Stimulated activated naive B cell treated with anti-CD40 and anti-IgM and Interleukin-4, amounts not matched to agents 10 μg/mL and 1 μg/mL and 100 μg/mL, for 72 hours (primary cell): Measurements from ENCODE around the gene CAMK2N1.
A peak's percentile ranks its signal among the peaks of the same experiment; 100 is the strongest.
"Not testable (repeated sequence)": the region's sequence is repeated elsewhere in the genome, so short reads cannot be mapped to it uniquely, and the experiment has no call there.

Experiments used
- ATAC-seq, 2 donors: fragments of 150-1000 bp; cut with Tn5 transposase; replicated peaks; 2 replicates each; pipeline ENCODE4 v1.10.0; 2021; ENCODE audit warnings: moderate library complexity in 1 of 2
- DNase-seq: peaks from one replicate; pipeline ENCODE4 v3.0.0; 2021
- H3K27ac Mint-ChIP-seq: one replicate; pipeline ENCODE4 v1.8.0; 2022; ENCODE audit warnings: mild to moderate bottlenecking, mixed read lengths
- H3K27me3 Mint-ChIP-seq, 2 donors: one replicate each; pipeline ENCODE4 v1.8.0; 2022; ENCODE audit warnings: mixed read lengths in 2 of 2
- H3K36me3 Mint-ChIP-seq, 2 donors: one replicate each; pipeline ENCODE4 v1.8.0; 2022; ENCODE audit warnings: mixed read lengths in 2 of 2, mild to moderate bottlenecking in 1 of 2
- H3K4me1 Mint-ChIP-seq, 2 donors: one replicate each; pipeline ENCODE4 v1.8.0; 2022; ENCODE audit warnings: mixed read lengths in 2 of 2, mild to moderate bottlenecking in 1 of 2
- H3K4me3 Mint-ChIP-seq, 2 donors: one replicate each; pipeline ENCODE4 v1.8.0; 2022; ENCODE audit warnings: mild to moderate bottlenecking in 2 of 2, mixed read lengths in 2 of 2, moderate library complexity in 1 of 2
- H3K9me3 Mint-ChIP-seq, 2 donors: one replicate each; pipeline ENCODE4 v1.8.0; 2022; ENCODE audit warnings: mixed read lengths in 2 of 2, mild to moderate bottlenecking in 1 of 2

The CAMK2N1 gene

GRCh38 chr1:20485527-20486456 is at the start of gene CAMK2N1:
CAMK2N1 (minus strand) TSS chr1:20486210; CDS start chr1:20485379, 831 bp downstream.
- Mint-ChIP-seq H3K9me3 (no peaks in the 10 kb centered on the region), H3K4me1 (peaks cover 15 to 27% of the 10 kb centered on the region in 2 donors), H3K36me3 (peaks cover 0 to 3% of the 10 kb centered on the region in 2 donors), H3K4me3 (peak within 1 kb of the TSS; percentile 83 to 90), H3K27ac (peak within 1 kb of the TSS; percentile 88), H3K27me3 (peaks cover 68 to 86% of the 10 kb centered on the region in 2 donors)
- DNase-seq (no peak), ATAC-seq (peak; percentile 55 to 61)

GRCh38 chr1:20534659-20535417 is 48.8 kb upstream of the CAMK2N1 start:
- Mint-ChIP-seq H3K9me3 (no peaks in the 10 kb centered on the region), H3K27me3 (peaks cover 44 to 60% of the 10 kb centered on the region in 2 donors), H3K4me1 (no peaks in the 10 kb centered on the region), H3K27ac (no peak overlapping the region), H3K36me3 (no peaks in the 10 kb centered on the region), H3K4me3 (no peak overlapping the region)
- ATAC-seq, result no peak
- no peak for DNase-seq

- Mint-ChIP-seq H3K9me3 (no peaks in the 10 kb centered on the region), H3K36me3 (no peaks in the 10 kb centered on the region), H3K4me1 (no peaks in the 10 kb centered on the region), H3K27ac (no peak overlapping the region), H3K27me3 (peaks cover 48 to 64% of the 10 kb centered on the region in 2 donors), H3K4me3 (no peak overlapping the region)
- DNase-seq, result no peak
- ATAC-seq, result no peak
These were observed 47.6 kb upstream of the CAMK2N1 start for GRCh38 chr1:20533635-20534034.

GRCh38 chr1:20530901-20531300 is 44.9 kb upstream of the CAMK2N1 start:
- no peak for ATAC-seq
- Mint-ChIP-seq H3K4me1 (no peaks in the 10 kb centered on the region), H3K4me3 (no peak overlapping the region), H3K9me3 (no peaks in the 10 kb centered on the region), H3K27me3 (peaks cover 57 to 81% of the 10 kb centered on the region in 2 donors), H3K27ac (no peak overlapping the region), H3K36me3 (no peaks in the 10 kb centered on the region)
- DNase-seq, result no peak

GRCh38 chr1:20530306-20530705 is 44.3 kb upstream of the CAMK2N1 start:
- H3K4me1 Mint-ChIP-seq, result no peaks in the 10 kb centered on the region
- H3K27me3 Mint-ChIP-seq, result peaks cover 56 to 79% of the 10 kb centered on the region in 2 donors
- H3K36me3 Mint-ChIP-seq, result no peaks in the 10 kb centered on the region
- H3K9me3 Mint-ChIP-seq, result no peaks in the 10 kb centered on the region
- H3K4me3 Mint-ChIP-seq, result no peak overlapping the region
- DNase-seq (no peak), ATAC-seq (no peak)
- no peak overlapping the region for H3K27ac Mint-ChIP-seq

- H3K27ac Mint-ChIP-seq, result no peak overlapping the region
- ATAC-seq (no peak), DNase-seq (no peak)
- H3K4me3 Mint-ChIP-seq, result no peak overlapping the region
- H3K27me3 Mint-ChIP-seq, result peaks cover 37 to 60% of the 10 kb centered on the region in 2 donors
- no peaks in the 10 kb centered on the region for H3K36me3 Mint-ChIP-seq
- H3K4me1 Mint-ChIP-seq, result no peaks in the 10 kb centered on the region
- H3K9me3 Mint-ChIP-seq, result no peaks in the 10 kb centered on the region
These were observed 42.2 kb upstream of the CAMK2N1 start for GRCh38 chr1:20528221-20528620.

- H3K4me1 Mint-ChIP-seq, result peaks cover 2 to 6% of the 10 kb centered on the region in 2 donors
- no peak for DNase-seq
- no peak for ATAC-seq
- H3K27me3 Mint-ChIP-seq, result peaks cover 28 to 60% of the 10 kb centered on the region in 2 donors
- no peak overlapping the region for H3K27ac Mint-ChIP-seq
- H3K4me3 Mint-ChIP-seq, result no peak overlapping the region
- no peaks in the 10 kb centered on the region for H3K36me3 Mint-ChIP-seq
- no peaks in the 10 kb centered on the region for H3K9me3 Mint-ChIP-seq
These were observed 40.3 kb upstream of the CAMK2N1 start for GRCh38 chr1:20526267-20526666.

DNA sequence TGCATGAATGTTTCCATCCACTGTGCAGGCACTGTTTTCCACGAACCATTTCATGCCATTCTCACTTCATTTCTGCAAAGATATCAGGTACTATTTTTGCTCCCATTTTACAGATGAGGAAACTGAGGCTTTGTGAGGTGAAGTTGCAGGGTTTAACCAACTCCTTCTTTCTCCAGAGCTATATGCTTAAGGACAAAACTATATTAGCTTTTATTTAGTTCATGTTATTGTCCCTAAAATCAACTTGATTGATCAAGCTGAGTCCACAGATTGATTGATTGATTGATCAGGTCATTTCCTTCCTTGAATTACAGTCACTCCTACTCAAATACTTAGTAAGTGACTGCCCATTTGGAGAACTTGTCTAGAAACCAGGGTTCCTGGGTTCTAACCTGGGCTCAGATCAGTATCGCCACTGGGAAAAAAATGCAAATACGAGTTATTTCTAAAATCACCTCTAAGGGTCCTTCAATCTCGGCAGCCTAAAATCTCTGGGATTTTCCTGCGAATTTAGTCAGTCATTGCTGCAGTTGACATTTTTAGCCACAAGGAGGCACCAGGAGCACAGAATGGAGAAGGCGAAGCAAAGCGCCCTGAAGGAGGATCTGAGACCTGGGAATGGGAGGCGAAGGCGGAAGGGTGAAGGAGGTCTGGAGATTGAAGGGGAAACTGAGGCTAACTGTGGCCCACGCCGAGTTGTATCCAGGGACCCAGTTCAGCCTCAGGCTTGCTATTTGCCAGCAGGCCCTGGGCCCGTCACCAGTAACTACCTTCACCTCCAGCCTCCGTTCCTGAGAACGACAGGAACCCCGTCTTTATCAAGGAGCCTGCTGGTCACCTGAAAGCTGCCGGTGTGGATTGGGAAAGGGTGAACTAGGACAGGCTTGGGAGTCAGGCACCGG is 36.2 kb upstream of the CAMK2N1 start:
- Mint-ChIP-seq H3K9me3 (no peaks in the 10 kb centered on the region), H3K4me3 (no peak overlapping the region), H3K36me3 (no peaks in the 10 kb centered on the region), H3K27me3 (peaks cover 3 to 37% of the 10 kb centered on the region in 2 donors), H3K4me1 (peaks cover 2 to 6% of the 10 kb centered on the region in 2 donors), H3K27ac (no peak overlapping the region)
- peak; percentile 41 for DNase-seq
- ATAC-seq, result peak; percentile 31 to 34

DNA sequence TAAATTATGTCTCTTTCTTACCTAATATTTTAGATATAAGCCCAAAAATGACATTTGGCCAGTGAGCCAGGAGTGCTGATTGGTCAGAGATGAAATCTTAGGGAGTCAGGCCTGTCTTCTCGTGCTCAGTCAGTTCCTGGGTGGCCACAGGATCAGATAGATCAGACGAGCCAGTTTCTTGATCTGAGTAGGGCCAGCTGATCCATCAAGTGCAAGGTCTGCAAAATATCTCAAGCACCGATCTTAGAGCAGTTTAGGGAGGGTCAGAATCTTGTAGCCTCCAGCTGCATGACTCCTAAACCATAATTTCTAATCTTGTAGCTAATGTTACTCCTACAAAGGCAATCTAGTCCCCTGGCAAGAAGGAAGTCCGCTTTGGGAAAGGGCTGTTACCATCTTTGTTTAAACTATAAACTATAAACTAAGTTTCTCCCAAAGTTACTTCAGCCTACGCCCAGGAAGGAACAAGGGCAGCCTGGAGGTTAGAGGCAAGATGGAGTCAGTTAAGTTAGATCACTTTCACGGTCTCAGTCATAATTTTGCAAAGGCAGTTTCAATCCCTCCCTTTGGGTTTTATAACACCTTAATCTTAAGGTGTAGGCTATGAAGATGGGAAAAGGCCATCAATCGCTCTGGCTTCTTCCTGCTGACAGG is 33.7 kb upstream of the CAMK2N1 start:
- not testable (repeated sequence) for H3K27ac Mint-ChIP-seq, H3K36me3 Mint-ChIP-seq, H3K9me3 Mint-ChIP-seq, H3K4me1 Mint-ChIP-seq, H3K4me3 Mint-ChIP-seq, DNase-seq, ATAC-seq
- H3K27me3 Mint-ChIP-seq, result peaks cover 9 to 39% of the 10 kb centered on the region in 2 donors

DNA sequence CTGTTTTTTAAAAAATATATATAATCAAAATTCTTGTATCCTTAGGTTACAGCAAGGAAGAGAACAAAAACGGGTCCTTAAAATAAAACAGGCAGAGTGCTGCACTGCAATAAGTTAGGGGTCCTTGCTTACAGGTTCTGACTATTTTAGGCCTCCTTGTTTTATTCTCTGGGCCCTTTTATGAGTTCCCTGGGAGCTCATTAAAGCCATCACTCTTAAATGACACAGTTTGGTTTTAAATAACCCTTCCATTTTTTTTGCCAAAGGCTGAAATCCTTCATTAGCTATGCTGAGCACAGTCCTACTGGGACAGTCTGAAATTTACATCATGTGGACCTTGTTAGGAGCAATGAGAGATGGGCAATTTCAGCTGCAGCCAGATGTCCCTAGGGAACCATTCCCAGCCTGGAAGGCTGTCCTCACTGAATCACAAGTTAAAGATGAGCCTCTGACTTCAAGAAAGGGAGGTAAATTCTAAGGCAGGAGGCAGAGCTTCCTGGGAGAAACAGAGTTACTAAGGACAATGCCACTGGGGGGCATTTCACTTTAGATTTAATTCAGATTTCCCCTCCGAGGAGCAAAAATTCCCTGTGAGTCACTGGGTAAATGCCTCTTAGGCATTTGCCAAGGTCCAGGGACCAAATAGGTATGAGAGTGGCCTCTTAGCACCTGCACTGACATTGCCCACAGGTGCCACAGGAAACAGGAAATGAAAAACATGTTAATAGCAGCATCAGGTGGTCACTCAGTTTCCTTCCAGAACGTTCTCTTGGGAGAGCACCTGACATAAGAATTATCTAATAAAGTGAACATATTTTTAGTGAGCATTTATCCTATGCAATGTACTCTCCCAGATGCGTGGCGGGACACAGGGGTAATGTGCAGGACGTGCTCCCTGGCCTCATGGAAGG is 25.8 kb upstream of the CAMK2N1 start:
- ATAC-seq (no peak), DNase-seq (no peak)
- H3K27ac Mint-ChIP-seq, result no peak overlapping the region
- peaks cover 6 to 12% of the 10 kb centered on the region in 2 donors for H3K4me1 Mint-ChIP-seq
- H3K9me3 Mint-ChIP-seq, result no peaks in the 10 kb centered on the region
- H3K27me3 Mint-ChIP-seq, result peaks cover 23 to 34% of the 10 kb centered on the region in 2 donors
- peaks cover 2 to 4% of the 10 kb centered on the region in 2 donors for H3K36me3 Mint-ChIP-seq
- no peak overlapping the region for H3K4me3 Mint-ChIP-seq

- no peaks in the 10 kb centered on the region for H3K9me3 Mint-ChIP-seq
- H3K4me3 Mint-ChIP-seq, result peak overlapping the region; percentile 80 to 91
- ATAC-seq (no peak), DNase-seq (no peak)
- peaks cover 7 to 9% of the 10 kb centered on the region in 2 donors for H3K36me3 Mint-ChIP-seq
- peak overlapping the region; percentile 95 for H3K27ac Mint-ChIP-seq
- H3K27me3 Mint-ChIP-seq, result peaks cover 12 to 16% of the 10 kb centered on the region in 2 donors
- peaks cover 11 to 25% of the 10 kb centered on the region in 2 donors for H3K4me1 Mint-ChIP-seq
These were observed 22.4 kb upstream of the CAMK2N1 start for GRCh38 chr1:20508411-20508771.

DNA sequence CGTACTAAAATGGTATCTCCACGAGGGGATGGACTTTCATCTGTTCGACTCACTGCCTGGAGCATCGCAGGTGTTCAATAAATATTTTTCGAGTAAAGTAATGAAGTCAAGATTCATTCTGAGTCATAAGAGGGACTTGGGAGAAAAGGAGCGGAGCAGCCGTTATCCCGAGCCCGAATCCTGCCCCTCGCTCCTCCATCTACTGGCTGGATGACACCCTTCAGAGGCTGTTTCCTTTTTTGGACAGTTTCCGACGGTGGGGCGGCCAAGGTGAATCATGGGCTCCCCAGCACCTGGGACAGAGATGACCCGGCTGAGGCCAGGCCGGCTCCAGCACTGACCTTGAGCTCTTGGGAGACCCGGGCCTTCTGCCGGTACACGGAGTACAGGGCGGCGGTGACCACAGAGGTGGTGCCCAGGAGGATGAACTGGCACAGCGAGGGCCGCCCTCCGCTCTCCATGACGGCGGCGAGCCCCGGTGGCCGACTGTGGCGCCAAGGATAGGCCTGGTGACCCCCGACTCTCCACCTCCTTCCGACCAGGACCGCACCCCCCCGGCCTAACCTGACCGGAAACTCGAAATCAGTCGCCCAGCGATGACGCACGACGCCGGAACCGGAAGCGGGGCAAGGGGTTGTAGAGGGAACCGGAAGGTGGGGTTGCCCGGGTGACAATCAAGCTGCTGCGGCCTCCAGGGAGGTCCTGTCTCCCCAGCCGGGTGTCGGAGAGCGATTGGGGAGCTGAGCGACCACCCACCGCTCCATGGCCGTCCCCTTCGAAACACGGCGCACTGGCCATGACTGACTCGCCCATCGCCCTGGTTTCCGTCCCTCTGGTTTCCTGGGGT is 21.8 kb upstream of the CAMK2N1 start, which contains the start of gene MUL1:
Gene MUL1 (minus strand): TSS at position 588 of the 847 bp plus-strand sequence. CDS start 127 bp downstream, at position 461.
- Mint-ChIP-seq H3K9me3 (no peaks in the 10 kb centered on the region), H3K36me3 (peaks cover 5 to 9% of the 10 kb centered on the region in 2 donors), H3K4me3 (peak within 1 kb of the TSS; percentile 80 to 91), H3K27ac (peak within 1 kb of the TSS; percentile 95), H3K27me3 (peaks cover 6 to 10% of the 10 kb centered on the region in 2 donors), H3K4me1 (peaks cover 11 to 25% of the 10 kb centered on the region in 2 donors)
- peak; percentile 93 for DNase-seq
- ATAC-seq, result peak; percentile 99
